HG02610 (cell line): ENCODE data around the gene ZNF362.
"Not testable (repeated sequence)": the region's sequence is repeated elsewhere in the genome, so short reads cannot be mapped to it uniquely, and the experiment has no call there.

Experiments used
- ATAC-seq: cut with Tn5 transposase; IDR thresholded peaks from one replicate; pipeline ENCODE4 v1.9.1; 2021; ENCODE audit warnings: mild to moderate bottlenecking, moderate library complexity; ENCODE audit not compliant: unreplicated experiment

ZNF362 gene

GRCh38 chr1:33302325-33302724, 46.0 kb downstream of the ZNF362 start:
- ATAC-seq = no peak

DNA sequence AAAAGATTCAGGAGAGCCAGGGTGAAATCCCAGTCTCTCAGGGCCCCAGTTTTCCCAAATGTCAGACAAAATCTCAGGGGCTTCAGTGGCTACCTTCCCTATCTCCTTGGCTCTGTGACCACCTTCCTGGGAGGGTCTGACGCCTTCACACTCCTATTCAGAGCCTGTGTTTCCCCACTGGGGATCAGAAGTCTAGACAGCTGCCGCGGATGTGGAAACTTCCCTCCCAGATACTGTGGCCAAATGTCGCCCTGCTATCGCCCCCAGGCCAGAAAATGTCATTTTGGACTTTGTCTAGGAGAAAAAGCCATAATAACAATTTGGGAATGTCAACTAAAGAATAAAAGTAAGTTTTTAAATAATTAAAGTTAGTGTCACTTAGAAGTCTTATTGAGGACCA, 48.7 kb downstream of the ZNF362 start:
- no peak for ATAC-seq

DNA sequence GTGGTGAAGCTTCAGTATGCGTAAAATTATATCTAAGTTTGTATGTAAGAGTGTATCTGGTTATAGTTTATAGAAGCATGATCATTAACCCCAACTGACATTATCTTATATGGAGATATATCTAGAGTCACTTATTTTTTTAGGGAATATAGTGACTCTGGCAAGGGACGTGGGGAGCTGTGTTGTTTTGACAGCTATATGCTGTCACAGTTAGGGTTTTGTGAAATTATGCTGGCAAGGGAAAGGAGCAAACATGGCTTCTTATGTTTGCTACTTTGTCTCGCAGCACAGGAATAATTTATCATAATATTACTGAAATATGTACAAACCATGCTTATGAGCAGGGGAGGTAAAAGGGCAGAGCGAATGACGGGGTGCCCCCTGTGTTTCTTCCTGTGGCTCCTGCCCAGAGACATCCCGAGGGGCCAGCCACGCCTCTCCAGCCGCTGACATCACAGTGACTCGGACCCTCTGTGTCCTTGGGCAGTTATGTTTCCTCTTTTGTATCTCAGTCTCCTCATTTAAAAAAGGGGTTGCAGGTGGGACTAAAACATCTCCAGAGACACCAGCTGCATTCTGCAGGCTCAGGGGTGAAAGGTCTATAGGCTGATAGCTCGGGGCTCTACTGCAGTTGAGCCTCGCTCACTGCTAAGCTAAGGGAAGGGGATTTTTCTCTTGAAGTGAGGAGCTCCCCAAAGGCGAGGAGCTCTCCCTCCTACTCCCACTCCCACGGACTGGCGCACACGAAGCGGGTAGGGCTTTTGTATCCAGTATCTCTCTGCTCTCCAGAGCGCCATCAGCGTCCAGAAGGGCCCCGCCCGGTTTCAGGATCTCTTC, 49.7 kb downstream of the ZNF362 start:
- no peak for ATAC-seq

DNA sequence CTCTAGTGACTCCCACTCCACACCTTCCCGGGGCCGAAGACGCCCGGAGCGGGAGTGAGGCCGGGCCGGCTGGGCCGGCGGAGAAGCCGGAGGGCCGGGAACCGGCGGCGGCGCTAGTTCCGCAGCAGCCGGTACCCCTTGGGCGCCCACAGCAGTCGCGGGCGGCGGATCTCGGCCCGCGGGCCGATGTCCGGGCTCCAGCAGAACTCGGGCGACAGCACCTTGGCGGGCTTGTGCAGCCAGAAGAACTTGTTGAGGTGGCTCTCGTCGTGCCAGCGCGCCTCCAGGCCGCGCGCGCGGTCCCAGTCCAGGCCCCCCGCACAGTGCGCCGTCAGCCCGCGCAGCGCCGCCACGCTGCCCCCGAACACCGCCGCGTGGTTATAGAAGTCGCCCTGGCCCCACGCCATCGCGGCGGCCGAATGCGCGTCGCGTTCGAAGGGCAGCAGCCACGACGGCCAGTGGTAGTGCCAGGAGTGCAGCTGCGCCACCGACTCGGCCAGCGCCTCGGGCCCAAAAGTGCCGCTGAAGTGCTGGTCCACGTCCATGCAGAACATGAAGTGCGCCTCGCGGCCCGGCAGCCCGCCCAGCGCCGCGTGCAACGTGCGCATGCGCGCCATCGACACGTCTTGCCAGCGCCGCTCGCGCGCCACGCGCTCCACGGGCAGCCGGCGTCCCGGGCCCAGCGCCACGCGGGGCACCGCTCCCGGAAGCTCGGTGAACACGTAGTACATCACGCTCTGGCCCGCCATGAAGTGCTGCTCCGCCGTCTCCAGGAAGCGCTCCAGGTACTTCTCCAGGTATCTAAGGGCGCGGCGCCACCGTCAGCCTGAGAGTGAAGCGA, 50.6 kb downstream of the ZNF362 start:
- no peak for ATAC-seq

DNA sequence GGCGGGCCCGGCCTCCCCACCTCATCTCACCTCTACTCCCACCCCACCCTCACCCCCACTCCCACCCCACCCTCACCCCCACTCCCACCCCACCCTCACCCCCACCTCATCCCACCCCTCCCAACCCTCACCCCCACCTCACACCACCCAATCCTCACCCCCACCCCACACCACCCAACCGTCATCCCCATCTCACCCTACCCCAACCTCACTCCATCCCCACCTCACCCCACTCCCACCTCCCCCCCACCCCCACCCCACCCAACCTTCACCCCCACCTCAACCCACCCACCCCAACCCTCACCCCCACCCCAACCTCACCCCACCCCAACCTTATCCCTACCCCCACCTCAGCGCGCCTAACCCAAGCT, 51.2 kb downstream of the ZNF362 start:
- ATAC-seq = no peak

DNA sequence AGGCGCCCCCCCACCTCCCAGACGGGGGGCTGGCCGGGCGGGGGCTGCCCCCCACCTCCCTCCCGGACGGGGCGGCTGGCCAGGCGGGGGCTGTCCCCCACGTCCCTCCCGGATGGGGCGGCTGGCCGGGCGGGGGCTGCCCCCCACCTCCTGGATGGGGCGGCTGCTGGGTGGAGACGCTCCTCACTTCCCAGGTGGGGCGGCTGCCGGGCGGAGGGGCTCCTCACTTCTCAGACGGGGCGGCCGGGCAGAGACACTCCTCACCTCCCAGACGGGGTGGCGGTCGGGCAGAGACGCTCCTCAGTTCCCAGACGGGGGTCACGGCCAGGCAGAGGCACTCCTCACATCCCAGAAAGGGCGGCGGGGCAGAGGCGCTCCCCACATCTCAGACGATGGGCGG, 53.1 kb downstream of the ZNF362 start:
- not testable (repeated sequence) for ATAC-seq

DNA sequence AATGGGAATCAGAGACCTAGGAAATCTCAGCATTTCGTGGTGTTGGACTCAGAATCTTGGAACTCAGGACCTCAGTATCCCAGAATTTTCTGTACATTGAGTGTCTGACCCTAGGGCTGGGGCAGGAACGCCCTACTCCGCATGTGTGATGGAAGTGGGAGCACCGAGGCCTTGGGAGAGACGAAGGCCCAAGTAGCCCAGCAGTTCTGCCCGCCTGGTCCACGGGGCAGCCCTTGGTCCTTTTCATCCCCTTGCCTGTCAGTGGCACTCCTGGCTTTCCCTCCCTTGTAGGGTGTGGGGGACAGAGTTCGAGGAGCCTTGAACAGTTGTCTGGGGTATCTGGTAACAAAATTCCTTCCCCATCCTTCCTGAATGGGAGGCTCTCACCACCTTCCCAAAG, 54.4 kb downstream of the ZNF362 start:
- ATAC-seq = no peak

- no peak for ATAC-seq
These were observed 55.6 kb downstream of the ZNF362 start for GRCh38 chr1:33311706-33312412.

- ATAC-seq = no peak
These were observed 56.1 kb downstream of the ZNF362 start for GRCh38 chr1:33312413-33312749.

GRCh38 chr1:33314416-33314815, 58.1 kb downstream of the ZNF362 start:
- no peak for ATAC-seq

DNA sequence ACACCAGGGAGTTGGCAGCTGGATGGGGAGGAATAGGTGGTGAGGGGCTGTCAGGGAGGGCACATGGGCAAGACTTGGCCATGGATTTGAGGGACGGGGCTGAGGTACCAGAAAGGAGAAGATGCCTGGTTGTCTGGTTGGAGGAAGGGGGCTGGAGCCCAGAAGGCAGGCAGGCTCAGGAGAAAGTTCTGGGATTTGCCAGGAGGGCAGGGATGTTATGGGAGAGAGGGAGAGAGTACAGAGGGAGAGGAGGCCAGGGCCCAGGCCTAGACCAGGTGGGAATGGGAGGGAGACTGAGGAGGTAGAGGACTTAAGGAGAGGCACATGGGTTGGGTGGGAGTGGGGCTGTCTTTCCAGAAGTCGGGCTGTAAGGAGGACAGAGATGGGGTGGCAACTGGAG, 60.3 kb downstream of the ZNF362 start:
- no peak for ATAC-seq

- ATAC-seq = no peak
These were observed 61.1 kb downstream of the ZNF362 start for GRCh38 chr1:33317354-33317753.

- no peak for ATAC-seq
These were observed 61.7 kb downstream of the ZNF362 start for GRCh38 chr1:33317946-33318345.

DNA sequence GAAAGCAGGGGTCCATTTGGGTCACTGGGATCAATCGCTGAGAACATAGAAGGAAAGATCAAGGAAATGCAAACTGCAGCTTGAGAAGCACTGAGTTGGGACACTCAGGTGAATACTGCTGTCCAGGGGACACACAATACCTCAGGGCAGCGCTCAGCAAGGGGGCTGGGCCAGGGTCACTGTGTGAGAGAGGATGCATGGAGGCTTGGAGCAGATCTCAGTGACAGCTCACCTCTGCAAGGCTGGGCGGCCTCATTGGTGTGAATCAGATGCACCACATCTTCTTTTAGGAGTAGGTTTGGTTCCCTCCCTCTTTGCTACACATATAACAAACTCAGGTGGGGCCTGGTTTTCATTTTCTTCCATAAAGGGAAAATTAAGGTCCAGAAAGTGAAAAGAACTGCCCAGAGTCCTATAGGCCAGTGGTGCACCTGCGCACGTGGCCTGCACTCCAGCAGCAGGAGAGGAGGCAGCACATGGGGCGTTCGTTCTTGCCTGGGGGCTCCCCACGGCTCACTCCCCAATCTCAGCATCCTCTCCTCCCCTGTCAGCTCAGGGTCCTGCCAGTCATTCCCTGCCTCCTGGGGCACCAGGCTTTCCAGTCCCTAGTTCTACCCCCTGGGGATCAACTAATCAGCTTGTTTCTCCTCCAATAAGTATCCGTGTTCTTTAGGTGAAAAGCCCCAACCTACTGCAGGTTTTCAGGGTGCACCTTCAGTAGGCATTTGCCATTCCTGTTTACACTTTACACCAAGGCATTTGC, 63.1 kb downstream of the ZNF362 start:
- no peak for ATAC-seq

DNA sequence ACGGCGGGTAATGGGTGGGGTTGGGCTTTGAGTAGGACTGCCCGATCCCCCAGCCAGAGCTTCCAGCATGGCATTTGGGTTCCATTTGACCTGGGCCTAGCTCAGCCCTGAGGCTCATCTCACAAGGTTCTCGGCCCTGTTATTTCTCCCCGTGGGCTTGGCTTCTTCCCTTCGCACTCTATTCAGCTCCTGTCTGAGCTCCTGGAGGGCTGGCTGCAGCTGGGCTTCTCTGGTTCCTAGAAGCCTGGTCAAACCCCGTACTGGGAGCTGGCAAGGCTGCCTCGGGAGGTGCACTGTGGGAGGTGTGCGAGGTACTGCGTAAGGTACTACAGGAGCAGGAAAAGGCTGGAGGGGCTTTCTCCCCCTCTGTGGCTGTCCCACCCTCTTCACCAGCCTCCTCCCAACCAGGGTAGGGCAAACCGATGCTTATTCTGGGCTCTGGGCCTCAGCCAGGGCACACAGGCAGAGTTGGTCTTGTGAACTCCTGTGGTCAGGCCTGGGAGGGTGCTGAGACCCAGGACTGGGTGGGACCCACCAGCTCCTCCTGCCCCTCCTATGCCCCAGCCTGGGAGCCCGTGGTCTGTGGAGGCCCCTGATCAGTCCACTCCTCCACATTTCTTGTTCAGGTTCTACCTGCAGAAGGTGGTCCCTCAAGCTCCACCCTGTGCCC, 63.8 kb downstream of the ZNF362 start:
- no peak for ATAC-seq

GRCh38 chr1:33320619-33321165, 64.4 kb downstream of the ZNF362 start, which contains the start of gene A3GALT2:
Gene A3GALT2 (minus strand): TSS chr1:33321098. CDS start chr1:33321098, 0 bp downstream.
- no peak for ATAC-seq

- no peak for ATAC-seq
These were observed 64.9 kb downstream of the ZNF362 start for GRCh38 chr1:33321178-33321577.

DNA sequence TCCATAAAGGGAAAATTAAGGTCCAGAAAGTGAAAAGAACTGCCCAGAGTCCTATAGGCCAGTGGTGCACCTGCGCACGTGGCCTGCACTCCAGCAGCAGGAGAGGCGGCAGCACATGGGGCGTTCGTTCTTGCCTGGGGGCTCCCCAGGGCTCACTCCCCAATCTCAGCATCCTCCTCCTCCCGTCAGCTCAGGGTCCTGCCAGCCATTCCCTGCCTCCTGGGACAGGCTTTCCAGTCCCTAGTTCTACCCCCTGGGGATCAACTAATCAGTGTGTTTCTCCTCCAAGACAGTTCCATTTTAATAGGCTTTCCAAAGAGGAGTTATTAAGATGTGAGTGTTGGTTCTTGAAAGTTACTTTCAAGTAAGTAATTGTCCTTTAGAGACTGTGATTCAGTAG, 65.8 kb downstream of the ZNF362 start:
- ATAC-seq = no peak

DNA sequence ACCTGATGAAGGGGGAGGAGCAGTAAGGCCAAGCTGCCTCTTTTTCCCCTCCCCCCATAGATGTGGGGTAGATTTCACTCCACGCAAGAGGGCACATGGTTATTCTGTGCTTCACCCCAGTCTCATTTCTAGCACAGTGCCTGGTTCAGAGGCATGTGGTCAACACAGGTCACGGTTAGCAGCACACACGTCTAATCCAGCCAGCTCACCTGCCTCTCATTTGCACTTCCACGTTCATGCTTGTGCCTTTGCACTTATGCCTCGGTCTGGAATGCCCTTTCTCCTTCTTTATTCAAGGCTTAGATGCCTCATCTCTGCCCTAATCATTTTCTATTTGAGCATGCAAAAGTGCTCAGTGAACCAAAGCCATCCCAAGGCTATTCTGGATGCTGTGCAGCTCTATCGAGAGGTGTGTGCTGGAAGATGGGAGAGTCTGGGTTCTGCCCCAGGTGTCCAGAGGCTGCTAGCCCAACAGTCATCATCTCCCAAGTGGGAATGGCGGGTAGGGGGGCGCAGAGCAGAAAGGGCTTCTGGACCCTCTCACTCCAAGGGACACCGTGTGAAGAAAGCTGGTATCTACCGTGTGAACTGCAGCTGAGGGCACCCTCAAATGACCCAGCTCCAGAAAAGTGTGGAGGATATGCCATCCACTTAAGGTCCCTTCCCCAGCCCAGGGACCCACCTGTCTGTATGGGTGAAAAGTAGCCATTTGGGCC, 66.7 kb downstream of the ZNF362 start:
- ATAC-seq = no peak
